GM19238 (cell line): Measurements from ENCODE around the gene NMNAT2.

Source experiments
- DNase-seq: peaks from one replicate; pipeline ENCODE4 v3.0.0; 2011; ENCODE audit warnings: low spot score; ENCODE audit not compliant: insufficient read length

Gene NMNAT2

GRCh38 chr1:183215936-183216335 is 202.2 kb downstream of the NMNAT2 start:
- no peak for DNase-seq

GRCh38 chr1:183215076-183215720 is 203.0 kb downstream of the NMNAT2 start:
- no peak for DNase-seq

- no peak for DNase-seq
Observed at GRCh38 chr1:183214021-183214970, 203.9 kb downstream of the NMNAT2 start.

GRCh38 chr1:183212870-183213269 is 205.3 kb downstream of the NMNAT2 start:
- no peak for DNase-seq

GRCh38 chr1:183210681-183211080 is 207.5 kb downstream of the NMNAT2 start:
- DNase-seq: no peak

GRCh38 chr1:183209533-183210158 is 208.5 kb downstream of the NMNAT2 start:
- no peak for DNase-seq

GRCh38 chr1:183206538-183207122 is 211.6 kb downstream of the NMNAT2 start:
- DNase-seq: no peak

GRCh38 chr1:183205196-183205781 is 212.9 kb downstream of the NMNAT2 start:
- no peak for DNase-seq

GRCh38 chr1:183203094-183203493 is 215.1 kb downstream of the NMNAT2 start:
- no peak for DNase-seq

- no peak for DNase-seq
Observed at GRCh38 chr1:183200451-183200850, 217.7 kb downstream of the NMNAT2 start.

- no peak for DNase-seq
Observed at GRCh38 chr1:183199304-183199703, 218.9 kb downstream of the NMNAT2 start.

- no peak for DNase-seq
Observed at GRCh38 chr1:183198463-183198862, 219.7 kb downstream of the NMNAT2 start.
